Subcutaneous adipose tissue (tissue), 4 donors: ENCODE data around the gene CFAP46. TPM values are rescaled to one million over a fixed set of nuclear protein-coding genes. Genes with fewer than 3 reads are reported as not detected.

Experiments used
- CTCF ChIP-seq: fragments of 450-650 bp; IDR thresholded peaks from one replicate; pipeline ENCODE4 v1.5.1; 2016; ENCODE audit warnings: low read depth, mild to moderate bottlenecking, control low read depth, antibody characterized with exemption, moderate library complexity
- total RNA-seq, 4 donors: library from RNA; depleted of rRNA; stranded (reverse); fragments of >200 nt; gene quantifications; one replicate each; pipeline ENCODE4 v1.1.0, GENCODE V29; 2016

The CFAP46 gene
- total RNA-seq, 4 donors from 2014 or later = not detected

- no peak for TF ChIP-seq CTCF
These were observed 110.0 kb downstream of the CFAP46 start for GRCh38 chr10:132832186-132832969.

DNA sequence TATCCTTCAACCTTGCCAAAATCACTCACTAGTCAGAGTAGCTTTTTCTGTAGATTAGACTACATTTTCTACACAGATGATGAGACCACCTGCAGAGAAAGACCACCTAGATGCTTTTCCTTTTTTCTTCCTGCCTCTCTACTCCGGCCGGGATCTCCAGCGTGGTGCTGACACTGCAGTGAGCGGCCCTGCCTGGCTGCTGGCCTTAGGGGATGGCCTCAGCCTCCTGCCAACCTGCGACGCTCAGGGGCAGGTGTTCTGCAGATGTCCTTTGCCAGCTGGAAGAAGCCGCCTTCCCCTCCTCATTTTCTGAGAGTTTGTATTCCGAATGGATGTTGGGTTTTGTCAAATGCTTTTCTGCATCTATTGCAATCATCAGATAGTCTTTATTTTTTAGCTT lies 113.0 kb downstream of the CFAP46 start:
- no peak for TF ChIP-seq CTCF

GRCh38 chr10:132828681-132829080 lies 113.7 kb downstream of the CFAP46 start:
- TF ChIP-seq CTCF = no peak

- TF ChIP-seq CTCF = no peak
These were observed 114.4 kb downstream of the CFAP46 start for GRCh38 chr10:132827861-132828539.

- TF ChIP-seq CTCF = no peak
These were observed 115.0 kb downstream of the CFAP46 start for GRCh38 chr10:132827423-132827789.

- TF ChIP-seq CTCF = no peak
These were observed 115.6 kb downstream of the CFAP46 start for GRCh38 chr10:132826524-132827422.

DNA sequence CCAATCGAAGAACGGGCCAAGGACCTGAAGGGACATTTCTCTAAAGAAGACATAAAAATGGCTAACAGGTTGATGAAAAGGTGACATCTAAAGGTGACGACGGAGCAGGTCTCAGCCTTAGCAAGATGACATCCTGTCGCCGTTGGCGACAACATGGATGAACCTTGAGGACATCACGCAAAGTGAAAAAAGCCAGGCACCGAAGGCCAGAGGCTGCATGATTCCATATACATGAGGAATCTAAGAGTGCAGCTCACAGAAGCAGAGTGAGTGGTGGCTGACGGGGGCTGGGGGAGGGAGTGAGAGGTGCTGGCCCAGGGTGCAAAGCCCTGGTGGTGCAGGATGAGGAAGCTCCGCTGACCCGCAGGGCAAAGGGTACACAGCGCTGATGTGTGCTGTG lies 122.3 kb downstream of the CFAP46 start:
- TF ChIP-seq CTCF = no peak
